Smooth muscle cell (in vitro differentiated cells): Measurements from ENCODE around the gene NFASC. TPM values are rescaled to one million over a fixed set of nuclear protein-coding genes. Genes with fewer than 3 reads are reported as not detected.

Experiments used
- DNase-seq: peaks from one replicate; lab custom pipeline; 2025; ENCODE audit not compliant: unreplicated experiment; lab: John Stamatoyannopoulos, UW
- H2AFZ ChIP-seq: fragments of 200-600 bp; sonication (generic); 2 replicates; pipeline ENCODE4 v1.6.0; 2016; ENCODE audit warnings: antibody characterized with exemption, low read depth, mild to moderate bottlenecking
- H3F3A ChIP-seq: fragments of 200-600 bp; sonication (generic); 2 replicates; pipeline ENCODE4 v1.6.0; 2017; ENCODE audit warnings: antibody characterized with exemption, low read depth
- H3K27ac ChIP-seq: fragments of 200-600 bp; sonication (generic); 2 replicates; pipeline ENCODE4 v1.5.1; 2016; ENCODE audit warnings: low read depth, mild to moderate bottlenecking
- H3K27me3 ChIP-seq: fragments of 200-600 bp; sonication (generic); 2 replicates; pipeline ENCODE4 v1.6.1; 2016; ENCODE audit warnings: low read depth, mild to moderate bottlenecking
- H3K36me3 ChIP-seq: fragments of 200-600 bp; sonication (generic); 2 replicates; pipeline ENCODE4 v1.5.1; 2016; ENCODE audit warnings: low read depth
- H3K4me1 ChIP-seq: fragments of 200-600 bp; sonication (generic); 2 replicates; pipeline ENCODE4 v1.5.1; 2016; ENCODE audit warnings: low read depth
- H3K4me2 ChIP-seq: fragments of 200-600 bp; sonication (generic); 2 replicates; pipeline ENCODE4 v1.6.0; 2016; ENCODE audit warnings: mild to moderate bottlenecking
- H3K4me3 ChIP-seq: fragments of 200-600 bp; sonication (generic); 2 replicates; pipeline ENCODE4 v1.5.1; 2016; ENCODE audit warnings: mild to moderate bottlenecking
- H3K79me2 ChIP-seq: fragments of 200-600 bp; sonication (generic); 2 replicates; pipeline ENCODE4 v1.6.0; 2016; ENCODE audit warnings: low read depth, mild to moderate bottlenecking
- H3K9ac ChIP-seq: fragments of 200-600 bp; sonication (generic); 2 replicates; pipeline ENCODE4 v1.6.0; 2016; ENCODE audit warnings: low read depth
- H3K9me3 ChIP-seq: fragments of 200-600 bp; sonication (generic); replicated peaks from 2 replicates; pipeline ENCODE4 v1.5.1; 2016; ENCODE audit warnings: low read depth
- H4K20me1 ChIP-seq: fragments of 200-600 bp; sonication (generic); 2 replicates; pipeline ENCODE4 v1.6.0; 2016; ENCODE audit warnings: low read depth
- CTCF ChIP-seq: fragments of 200-600 bp; sonication (generic); IDR thresholded peaks from 2 replicates; pipeline ENCODE4 v1.5.1; 2017; ENCODE audit warnings: borderline replicate concordance, mild to moderate bottlenecking, antibody characterized with exemption; ENCODE audit not compliant: insufficient read depth, poor library complexity, severe bottlenecking
- WGBS: methylation state at CpG from one replicate; pipeline ENCODE4 v1.1.7; 2016; ENCODE audit warnings: low lambda C conversion rate; 5-methylcytosine and 5-hydroxymethylcytosine counted together
- polyA plus RNA-seq: library from polyadenylated mRNA; unstranded; fragments of >200 nt; fragmentation: Nextera tagmentation; extraction: Ambion mirVana; gene quantifications from 2 replicates; pipeline ENCODE4 v1.2.1, GENCODE V29; 2016
- total RNA-seq: library from RNA; depleted of rRNA; stranded (reverse); fragments of >200 nt; gene quantifications from 2 replicates; pipeline ENCODE4 v1.2.3, GENCODE V29; 2014

NFASC gene
- total and polyA plus RNA-seq, 2 experiments from 2014 or later, result 0.09 to 0.63 TPM

- Histone ChIP-seq H4K20me1 (no peaks in the 10 kb centered on the region), H3F3A (no peaks in the 10 kb centered on the region), H3K36me3 (no peaks in the 10 kb centered on the region), H3K9me3 (no peaks in the 10 kb centered on the region), H3K9ac (no peak overlapping the region), H2AFZ (no peak overlapping the region), H3K79me2 (no peaks in the 10 kb centered on the region), H3K4me2 (no peak overlapping the region), H3K27ac (no peak overlapping the region), H3K27me3 (peaks cover 19% of the 10 kb centered on the region), H3K4me3 (no peak overlapping the region), H3K4me1 (peaks cover 8% of the 10 kb centered on the region)
- peak; percentile 89 for TF ChIP-seq CTCF
- 33% methylated on average over 15 of the region's 15 CpGs for WGBS
- DNase-seq, result peak; percentile 27
Observed at GRCh38 chr1:204941421-204942338, 71.0 kb downstream of the NFASC start.

GRCh38 chr1:204943495-204943894 is 72.8 kb downstream of the NFASC start:
- H3K79me2 ChIP-seq, result no peaks in the 10 kb centered on the region
- H2AFZ ChIP-seq, result no peak overlapping the region
- no peak for TF ChIP-seq CTCF
- H4K20me1 ChIP-seq, result no peaks in the 10 kb centered on the region
- no peak overlapping the region for H3K4me3 ChIP-seq
- H3K27ac ChIP-seq, result no peak overlapping the region
- no peak for DNase-seq
- WGBS, result 86% methylated on average over 6 of the region's 6 CpGs
- peaks cover 8% of the 10 kb centered on the region for H3K4me1 ChIP-seq
- H3K9me3 ChIP-seq, result no peaks in the 10 kb centered on the region
- no peak overlapping the region for H3K9ac ChIP-seq
- no peak overlapping the region for H3K4me2 ChIP-seq
- no peaks in the 10 kb centered on the region for H3K36me3 ChIP-seq
- H3K27me3 ChIP-seq, result peaks cover 11% of the 10 kb centered on the region
- no peaks in the 10 kb centered on the region for H3F3A ChIP-seq

- H3K27ac ChIP-seq, result no peak overlapping the region
- H3K9me3 ChIP-seq, result no peaks in the 10 kb centered on the region
- peaks cover 10% of the 10 kb centered on the region for H3K27me3 ChIP-seq
- H4K20me1 ChIP-seq, result no peaks in the 10 kb centered on the region
- no peak overlapping the region for H3K4me2 ChIP-seq
- no peaks in the 10 kb centered on the region for H3K79me2 ChIP-seq
- H3K36me3 ChIP-seq, result no peaks in the 10 kb centered on the region
- DNase-seq, result no peak
- H3K4me3 ChIP-seq, result no peak overlapping the region
- WGBS, result 84% methylated on average over 4 of the region's 4 CpGs
- H3F3A ChIP-seq, result no peaks in the 10 kb centered on the region
- H3K4me1 ChIP-seq, result peaks cover 8% of the 10 kb centered on the region
- no peak for TF ChIP-seq CTCF
- no peak overlapping the region for H2AFZ ChIP-seq
- no peak overlapping the region for H3K9ac ChIP-seq
Observed at GRCh38 chr1:204944662-204945061, 74.0 kb downstream of the NFASC start.
